OCI-LY7 (cell line): ENCODE measurements around the gene PLPPR2. TPM values are rescaled to one million over a fixed set of nuclear protein-coding genes. Genes with fewer than 3 reads are reported as not detected.
"Not testable (repeated sequence)": the region's sequence is repeated elsewhere in the genome, so short reads cannot be mapped to it uniquely, and the experiment has no call there.

Experiments
- BruUV-seq: library from RNA; stranded (reverse); fragments of 400-500 nt; replicated peaks from 2 replicates; lab custom pipeline; 2021; lab: Mats Ljungman, UMichigan
- CTCF ChIA-PET: fragments of 300-600 bp; sonication (Branson Sonifier 250); formaldehyde crosslinking; loops from one replicate; lab custom pipeline; 2022; ENCODE audit warnings: antibody characterized with exemption; ENCODE audit not compliant: unreplicated experiment; lab: Charles Lee
- POLR2A ChIA-PET: fragments of 300-600 bp; sonication (Branson Sonifier 250); formaldehyde crosslinking; loops from one replicate; lab custom pipeline; 2022; ENCODE audit warnings: antibody characterized with exemption; lab: Charles Lee
- DNase-seq: peaks from one replicate; pipeline ENCODE4 v3.0.0-alpha.2; 2015; ENCODE audit warnings: low spot score
- H2AFZ ChIP-seq: fragments of 200-600 bp; sonication (generic), shearing (Covaris generic); 2 replicates; pipeline ENCODE4 v1.6.1; 2014; ENCODE audit warnings: mild to moderate bottlenecking, antibody characterized with exemption, low read length, moderate library complexity
- H3K27ac ChIP-seq: fragments of 200-600 bp; sonication (generic); 2 replicates; pipeline ENCODE4 v1.5.1; 2014; ENCODE audit warnings: mixed run types, low read depth, mild to moderate bottlenecking, moderate library complexity, low read length, inconsistent platforms; ENCODE audit not compliant: poor library complexity, severe bottlenecking
- H3K36me3 ChIP-seq: fragments of 200-600 bp; sonication (generic); 2 replicates; pipeline ENCODE4 v1.6.1; 2014; ENCODE audit warnings: mild to moderate bottlenecking, antibody characterized with exemption, low read length, moderate library complexity, mixed read lengths; ENCODE audit not compliant: insufficient read depth
- H3K4me1 ChIP-seq: fragments of 200-600 bp; sonication (generic); 2 replicates; pipeline ENCODE4 v1.5.1; 2014; ENCODE audit warnings: mild to moderate bottlenecking, low read length; ENCODE audit not compliant: insufficient read depth, poor library complexity, severe bottlenecking
- H3K4me2 ChIP-seq: fragments of 200-600 bp; sonication (generic); 2 replicates; pipeline ENCODE4 v1.6.1; 2014; ENCODE audit warnings: mild to moderate bottlenecking, low read length
- H3K4me3 ChIP-seq: fragments of 200-600 bp; sonication (generic); 2 replicates; pipeline ENCODE4 v1.5.1; 2014; ENCODE audit warnings: mild to moderate bottlenecking, low read depth, low read length; ENCODE audit not compliant: poor library complexity, severe bottlenecking
- H3K79me2 ChIP-seq: fragments of 200-600 bp; sonication (generic); 2 replicates; pipeline ENCODE4 v1.6.1; 2016; ENCODE audit warnings: low read depth, mild to moderate bottlenecking, low read length, moderate library complexity, mixed read lengths; ENCODE audit not compliant: insufficient read depth
- H3K9me2 ChIP-seq: fragments of 200-600 bp; sonication (generic); 2 replicates; pipeline ENCODE4 v1.6.1; 2016; ENCODE audit warnings: mild to moderate bottlenecking, low read length, mixed read lengths; ENCODE audit not compliant: insufficient read depth
- H3K9me3 ChIP-seq: fragments of 200-600 bp; sonication (generic); 2 replicates; pipeline ENCODE4 v1.6.1; 2014; ENCODE audit warnings: mild to moderate bottlenecking, mixed run types, low read length, mixed read lengths
- H4K20me1 ChIP-seq: fragments of 200-600 bp; sonication (generic); 2 replicates; pipeline ENCODE4 v1.6.1; 2014; ENCODE audit warnings: mild to moderate bottlenecking, antibody characterized with exemption, low read length, moderate library complexity, mixed read lengths; ENCODE audit not compliant: insufficient read depth
- CTCF ChIP-seq: fragments of 200-600 bp; sonication (generic); conservative IDR thresholded peaks from 2 replicates; pipeline ENCODE4 v1.5.1; 2014; ENCODE audit warnings: mild to moderate bottlenecking, antibody characterized with exemption, low read length, moderate library complexity, mixed read lengths
- EZH2phosphoT487 ChIP-seq: fragments of 200-600 bp; sonication (generic); IDR thresholded peaks from 2 replicates; pipeline ENCODE4 v1.6.1; 2018; ENCODE audit warnings: low read depth, borderline replicate concordance, mild to moderate bottlenecking, mixed run types, antibody characterized with exemption, low read length, moderate library complexity, mixed read lengths
- intact Hi-C: fragments of 100-400 bp; cut with micrococcal nuclease; formaldehyde crosslinking; loops from one replicate; pipeline ENCODE4 v1.10.0; 2022; ENCODE audit not compliant: unreplicated experiment
- total RNA-seq, 2 experiments: library from RNA; depleted of rRNA in 1 of 2; stranded (reverse); fragments of >200 nt in 1 of 2; shearing (Covaris generic) in 1 of 2; gene quantifications; 2 replicates each; pipeline ENCODE4 v1.2.3, GENCODE V29; 2014 to 2022

Gene PLPPR2
- total RNA-seq, 2 experiments from 2014 or later, result 0.88 to 3.6 TPM

DNA sequence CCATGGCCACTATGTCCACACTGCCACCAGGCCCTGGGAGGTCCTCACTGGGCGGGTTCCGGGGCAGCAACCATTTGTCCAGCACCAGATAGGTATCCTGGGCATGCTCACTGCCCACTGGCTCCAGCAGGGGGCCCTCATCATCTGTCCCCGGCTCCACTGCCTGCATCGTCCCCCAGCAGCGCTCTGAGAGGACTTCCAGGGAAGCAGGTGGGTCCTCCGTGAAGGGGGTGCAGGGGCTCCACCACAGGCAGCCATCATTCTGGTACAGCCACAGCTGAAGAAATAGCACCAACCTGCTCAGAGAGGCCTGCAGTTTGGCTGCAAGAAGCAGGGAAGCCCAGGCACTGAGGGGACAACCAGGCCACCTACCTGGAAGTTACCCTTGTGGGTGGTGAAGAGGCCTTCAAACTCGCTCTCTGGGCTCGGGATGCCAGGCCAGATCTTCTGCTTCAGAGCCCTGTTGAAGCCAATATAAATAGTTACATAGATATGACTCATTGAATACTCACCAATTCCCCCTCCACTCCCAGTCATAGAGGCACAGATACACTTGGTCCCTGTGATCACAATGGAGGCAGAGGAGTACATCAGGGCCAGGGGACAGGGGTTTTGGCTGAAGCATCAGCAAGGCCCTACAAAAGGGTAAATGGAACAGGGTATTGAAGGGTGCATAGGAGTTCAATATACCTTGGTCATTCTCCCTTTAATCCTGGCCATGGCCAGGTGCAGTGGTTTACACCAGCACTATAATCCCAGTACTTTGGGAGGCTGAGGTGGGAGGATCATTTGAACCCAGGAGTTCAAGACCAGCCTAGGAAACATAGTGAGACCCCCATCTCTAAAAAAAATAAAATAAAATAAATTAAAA is 23.3 kb downstream of the PLPPR2 start:
- Histone ChIP-seq H3K9me2 (no peaks in the 10 kb centered on the region), H3K79me2 (peaks cover 26% of the 10 kb centered on the region), H4K20me1 (no peaks in the 10 kb centered on the region), H3K36me3 (peaks cover 18% of the 10 kb centered on the region; the same call in 1 of the 2 replicates), H3K4me1 (peaks cover 62% of the 10 kb centered on the region), H3K4me3 (no peak overlapping the region), H3K9me3 (no peaks in the 10 kb centered on the region), H3K27ac (no peak overlapping the region), H3K4me2 (peak overlapping the region; percentile 37; the same call in 1 of the 2 replicates), H2AFZ (no peak overlapping the region)
- no TSS peak for BruUV-seq
- intact Hi-C loops, result no loop called here
- ChIA-PET CTCF (interaction anchor here (2.6 kb wide), 1 partner anchor 104 kb away, joined by 11 read pairs; no protein-coding TSS in a partner anchor), POLR2A (no interaction called here)
- DNase-seq, result peak; percentile 48
- TF ChIP-seq CTCF (peak; percentile 76), EZH2phosphoT487 (no peak)

DNA sequence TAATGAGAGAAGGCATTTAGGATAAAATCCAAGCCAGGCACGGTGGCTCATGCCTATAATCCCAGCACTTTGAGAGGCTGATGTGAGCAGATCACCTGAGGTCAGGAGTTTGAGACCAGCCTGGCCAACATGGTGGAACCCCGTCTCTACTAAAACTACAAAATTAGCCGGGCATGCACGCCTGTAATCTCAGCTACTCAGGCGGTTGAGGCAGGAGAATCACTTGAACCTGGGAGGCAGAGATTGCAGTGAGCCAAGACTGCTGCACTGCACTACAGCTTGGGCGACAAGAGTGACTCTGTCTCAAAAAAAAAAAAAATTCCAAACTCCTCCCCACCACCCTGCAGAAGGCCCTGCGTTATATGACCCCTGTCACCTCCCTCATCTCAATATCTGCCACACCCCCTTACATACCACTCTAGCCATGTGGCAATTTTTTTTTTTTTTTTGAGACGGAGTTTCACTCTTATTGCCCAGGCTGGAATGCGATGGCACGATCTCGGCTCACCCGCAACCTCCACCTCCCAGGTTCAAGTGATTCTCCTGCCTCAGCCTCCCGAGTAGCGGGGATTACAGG is 24.1 kb downstream of the PLPPR2 start:
- DNase-seq, BruUV-seq, intact Hi-C loops, H3K9me3 ChIP-seq, H3K9me2 ChIP-seq, H3K27ac ChIP-seq, CTCF ChIA-PET, H3K4me3 ChIP-seq, H2AFZ ChIP-seq, H4K20me1 ChIP-seq, POLR2A ChIA-PET: not testable (repeated sequence)
- H3K79me2 ChIP-seq, result peaks cover 26% of the 10 kb centered on the region
- 0 out of 2 replicates have a peak overlapping the region, but pooled peaks have one; percentile 79 for H3K4me2 ChIP-seq
- H3K4me1 ChIP-seq, result peaks cover 63% of the 10 kb centered on the region
- H3K36me3 ChIP-seq, result peaks cover 18% of the 10 kb centered on the region; the same call in 1 of the 2 replicates

GRCh38 chr19:11379857-11380350 is 24.7 kb downstream of the PLPPR2 start:
- intact Hi-C loops, result loop anchor here (2.0 kb wide), 1 partner anchor 67 kb away; no protein-coding TSS in a partner anchor
- peaks cover 65% of the 10 kb centered on the region for H3K4me1 ChIP-seq
- H3K36me3 ChIP-seq, result peaks cover 18% of the 10 kb centered on the region; the same call in 1 of the 2 replicates
- peaks cover 26% of the 10 kb centered on the region for H3K79me2 ChIP-seq
- peak overlapping the region; percentile 79 for H3K4me2 ChIP-seq
- H3K27ac ChIP-seq, result peak overlapping the region; percentile 92
- DNase-seq, result no peak
- POLR2A ChIA-PET, result no interaction called here
- H3K9me3 ChIP-seq, result no peaks in the 10 kb centered on the region
- BruUV-seq, result no TSS peak
- H4K20me1 ChIP-seq, result no peaks in the 10 kb centered on the region
- H2AFZ ChIP-seq, result no peak overlapping the region
- TF ChIP-seq CTCF (no peak), EZH2phosphoT487 (no peak)
- no peaks in the 10 kb centered on the region for H3K9me2 ChIP-seq
- H3K4me3 ChIP-seq, result peak overlapping the region; percentile 75
- CTCF ChIA-PET, result interaction anchor here (1.7 kb wide), 1 partner anchor 42 kb away, joined by 5 read pairs; no protein-coding TSS in a partner anchor
